ENCODE results near the gene SLC26A5. TPM values are rescaled to one million over a fixed set of nuclear protein-coding genes. Genes with fewer than 3 reads are reported as not detected.
A peak's percentile ranks its signal among the peaks of the same experiment; 100 is the strongest.

Gene SLC26A5
- total and polyA plus RNA-seq, 2 of the 8 experiments (the other 6 are each of a cell fraction or from before 2014, with no cell fraction given), result 0.09 to 0.24 TPM

- Histone ChIP-seq H3K36me3 (ENCODE audit: control insufficient read depth in 2 of 4, insufficient read depth in 4 of 4, low read length in 3 of 4) (peaks cover 0 to 8% (median 3%) of the 10 kb centered on the region in 4 experiments; a peak in 4 of 8 replicates), H3K4me3 (ENCODE audit: extremely low read depth in 1 of 4, insufficient read depth in 2 of 4, low read depth in 3 of 4, low read length in 4 of 4) (peak overlapping the region in 2 of 4 experiments; percentile 84 to 99; a peak in 2 of 8 replicates), H4K5ac (ENCODE audit: insufficient read length, low read depth, low read length) (no peak overlapping the region), H2BK12ac (ENCODE audit: low read depth, low read length) (no peak overlapping the region), H4K20me1 (replicated peaks in 1 of 2; ENCODE audit: control insufficient read depth in 1 of 2, insufficient read depth in 2 of 2, low read length in 2 of 2) (peaks cover 3 to 5% of the 10 kb centered on the region in 2 experiments), H3K4me2 (ENCODE audit: insufficient read depth in 1 of 2, low read depth in 2 of 2, low read length in 2 of 2) (peak overlapping the region; percentile 52 to 71; a peak in 3 of 4 replicates), H4K91ac (replicated peaks; ENCODE audit: insufficient read length, low read length) (no peak overlapping the region), H3K4ac (replicated peaks; ENCODE audit: insufficient read length, low read depth, low read length) (no peak overlapping the region), H2BK5ac (ENCODE audit: low read depth, low read length) (no peak overlapping the region), H3K9ac (replicated peaks in 1 of 4; ENCODE audit: extremely low read depth in 1 of 4, low read depth in 3 of 4, low read length in 3 of 4) (no peak overlapping the region), H3K27ac (ENCODE audit: low read depth, low read length) (no peak overlapping the region), H3K56ac (replicated peaks; ENCODE audit: insufficient read length, low read depth, low read length) (no peak overlapping the region), H2BK20ac (ENCODE audit: low read length) (no peak overlapping the region), H3K79me2 (ENCODE audit: control insufficient read depth in 1 of 2, insufficient read depth in 2 of 2, low read length in 2 of 2) (peaks cover 23 to 71% of the 10 kb centered on the region in 2 experiments), H2BK15ac (ENCODE audit: low read length) (no peak overlapping the region), H3K9me3 (ENCODE audit: insufficient read depth in 2 of 2, low read depth in 1 of 2, low read length in 1 of 2) (no peaks in the 10 kb centered on the region), H3K23me2 (ENCODE audit: low read depth, low read length) (peaks cover 3% of the 10 kb centered on the region; the same call in 1 of the 2 replicates), H2AFZ (ENCODE audit: low read length) (no peak overlapping the region), H2BK120ac (replicated peaks; ENCODE audit: low read depth, low read length) (no peak overlapping the region), H4K8ac (ENCODE audit: extremely low read depth, insufficient read depth, low read length) (no peak overlapping the region), H3K4me1 (replicated peaks in 1 of 4; ENCODE audit: control insufficient read depth in 3 of 4, insufficient read depth in 4 of 4, low read length in 3 of 4) (0 out of 7 replicates have a peak, but pooled peaks cover 0 to 2% (median 0%) of the 10 kb centered on the region in 4 experiments), H3K27me3 (replicated peaks in 1 of 4; ENCODE audit: control insufficient read depth in 3 of 4, extremely low read depth in 1 of 4, insufficient read depth in 3 of 4, low read length in 3 of 4) (no peaks in the 10 kb centered on the region), H2AK5ac (ENCODE audit: low read depth, low read length) (no peak overlapping the region), H3K18ac (ENCODE audit: extremely low read depth, low read length) (no peak overlapping the region), H3K23ac (ENCODE audit: insufficient read length) (no peak overlapping the region), H3K14ac (ENCODE audit: insufficient read length) (no peak overlapping the region), H3K79me1 (ENCODE audit: low read depth, low read length) (peaks cover 6% of the 10 kb centered on the region; the same call in 1 of the 2 replicates)
- no peak for FAIRE-seq
- no peak for DNase-seq (ENCODE audit: low read depth in 1 of 2, low spot score in 2 of 2)
- CTCF ChIA-PET (ENCODE audit: partially characterized antibody), result no interaction called here
- POLR2A ChIA-PET (ENCODE audit: partially characterized antibody), result no interaction called here
- TF ChIP-seq BRCA1 (IDR thresholded peaks at IDR 0.05; ENCODE audit: low read depth, low read length) (no peak), KDM1A (IDR thresholded peaks at IDR 0.05; ENCODE audit: borderline replicate concordance, low read length) (no peak), GABPA (IDR thresholded peaks at IDR 0.05; ENCODE audit: borderline replicate concordance, insufficient read depth, low read length) (no peak), ASH2L (IDR thresholded peaks at IDR 0.05; ENCODE audit: low read length) (no peak), BACH1 (IDR thresholded peaks at IDR 0.05; ENCODE audit: low read length) (no peak)
- WGBS, 2 experiments (ENCODE audit: extremely low coverage in 1 of 2, insufficient coverage in 1 of 2, insufficient read length in 1 of 2, insufficient replicate concordance in 2 of 2, low coverage in 1 of 2, low lambda C conversion rate in 2 of 2, missing lambda C conversion rate in 1 of 2), result 76% methylated on average over 2 of the region's 2 CpGs; no CpG with 5 or more reads in 1 of the 2 experiments
Measured at GRCh38 chr7:103348959-103349358, 97.0 kb downstream of the SLC26A5 start.
